Lung (tissue), 10 donors: Measurements from ENCODE around the gene NSF. TPM values are rescaled to one million over a fixed set of nuclear protein-coding genes. Genes with fewer than 3 reads are reported as not detected.
"Not testable (repeated sequence)": the region's sequence is repeated elsewhere in the genome, so short reads cannot be mapped to it uniquely, and the experiment has no call there.

Experiments
- ATAC-seq: fragments of 200-7000 bp; cut with Tn5 transposase; one replicate; pipeline ENCODE4 v1.9.1; 2020; ENCODE audit warnings: moderate number of reproducible peaks; ENCODE audit not compliant: insufficient read depth, low FRiP score
- DNase-seq, 3 donors: peaks; one replicate each; pipeline ENCODE4 v3.0.0-alpha.2; 2013 to 2017
- H3K27ac ChIP-seq, 2 donors: one replicate each; pipeline ENCODE4 v1.5.1; 2013; ENCODE audit warnings: mild to moderate bottlenecking in 2 of 2, moderate library complexity in 2 of 2, control low read depth in 1 of 2, inconsistent platforms in 1 of 2, low read depth in 1 of 2, low read length in 1 of 2
- H3K27me3 ChIP-seq, 3 donors: one replicate each; pipeline ENCODE4 v1.5.1; 2013; ENCODE audit warnings: low read length in 2 of 3; ENCODE audit not compliant: control insufficient read depth in 3 of 3, insufficient read depth in 3 of 3
- H3K36me3 ChIP-seq, 4 donors: one replicate each; pipeline ENCODE4 v1.5.1; 2013; ENCODE audit warnings: low read length in 4 of 4, mild to moderate bottlenecking in 1 of 4, moderate library complexity in 1 of 4; ENCODE audit not compliant: control insufficient read depth in 4 of 4, insufficient read depth in 4 of 4
- H3K4me1 ChIP-seq, 5 donors: one replicate each; pipeline ENCODE4 v1.5.1; 2013; ENCODE audit warnings: low read length in 5 of 5, mild to moderate bottlenecking in 2 of 5, moderate library complexity in 1 of 5; ENCODE audit not compliant: control insufficient read depth in 5 of 5, insufficient read depth in 5 of 5
- H3K4me3 ChIP-seq: one replicate; pipeline ENCODE4 v1.5.1; 2013; ENCODE audit warnings: mild to moderate bottlenecking, control low read depth, moderate library complexity
- H3K9ac ChIP-seq, 2 donors: one replicate each; pipeline ENCODE4 v1.5.1; 2013; ENCODE audit warnings: low read length in 2 of 2, control low read depth in 1 of 2; ENCODE audit not compliant: insufficient read depth in 1 of 2
- H3K9me3 ChIP-seq, 4 donors: one replicate each; pipeline ENCODE4 v1.5.1; 2013; ENCODE audit warnings: low read length in 3 of 4, mild to moderate bottlenecking in 1 of 4, moderate library complexity in 1 of 4; ENCODE audit not compliant: control insufficient read depth in 4 of 4, insufficient read depth in 3 of 4
- whole genome bisulfite sequencing, 2 donors: extraction: QIAGEN DNeasy Blood & Tissue Kit; methylation state at CpG; one replicate each; pipeline ENCODE4 v1.1.7; 2013; 5-methylcytosine and 5-hydroxymethylcytosine counted together
- polyA plus RNA-seq, 2 donors: library from polyadenylated mRNA; stranded (reverse); fragments of 200-250 nt; gene quantifications; one replicate each; pipeline ENCODE4 v1.2.1, GENCODE V29; 2013
- total RNA-seq, 2 donors: library from RNA; depleted of rRNA in 1 of 2; stranded (reverse); fragments of >200 nt in 1 of 2; gene quantifications; one replicate each; pipeline ENCODE4 v1.2.1, GENCODE V29; 2014 to 2021
- donor health status: Bipolar disorder and iron deficiency.
- donor health status: healthy.
- donor health status: DM: yes; HTN: yes; CAD: no.

Gene NSF
- total and polyA plus RNA-seq, 4 donors, result 7.3 to 41.9 (median 27.0) TPM

DNA sequence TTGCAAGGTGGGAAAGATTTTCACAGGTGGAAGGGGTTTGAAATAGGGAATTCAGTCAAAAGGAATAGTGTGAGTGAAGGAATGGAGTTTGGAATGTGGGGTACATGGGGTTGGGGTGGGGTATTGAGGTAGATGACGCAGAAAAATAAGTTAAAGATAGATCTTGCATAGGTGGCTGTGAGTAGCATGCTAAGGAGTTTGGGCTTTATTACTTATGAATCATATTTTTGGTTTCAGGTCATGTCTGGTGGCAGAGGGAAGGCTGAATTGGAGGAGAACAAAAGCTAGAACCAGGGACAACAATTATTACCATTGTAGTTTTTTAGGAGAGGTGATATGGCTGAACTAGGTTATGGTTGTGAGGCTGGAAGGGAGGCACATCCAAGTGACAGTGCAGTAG lies 23.4 kb downstream of the NSF start:
- not testable (repeated sequence) for H3K9me3 ChIP-seq, H3K4me1 ChIP-seq, H3K27me3 ChIP-seq, H3K36me3 ChIP-seq, ATAC-seq, H3K9ac ChIP-seq, DNase-seq, H3K27ac ChIP-seq, H3K4me3 ChIP-seq
- WGBS, 2 donors, result no CpG with 5 or more reads among the region's 1 CpG

DNA sequence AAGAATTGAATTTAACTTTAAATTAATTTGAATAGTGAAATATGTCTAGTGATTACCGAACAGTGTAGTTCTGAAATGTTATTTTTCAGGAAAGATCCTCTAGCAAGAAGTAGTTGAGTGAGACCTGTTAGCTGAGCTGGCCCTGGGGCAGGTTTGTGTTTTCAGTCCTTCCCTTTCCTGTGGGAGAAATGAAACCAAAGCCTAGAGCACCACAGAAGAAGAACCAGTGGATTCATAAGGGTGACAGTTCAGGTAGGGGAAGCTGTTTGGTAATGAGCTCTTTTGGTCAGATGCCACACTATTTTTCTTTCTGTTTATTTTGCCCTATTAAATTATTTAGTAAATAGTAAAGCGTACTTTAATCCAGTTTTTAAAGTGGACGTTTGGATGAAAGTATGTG lies 26.7 kb downstream of the NSF start:
- not testable (repeated sequence) for H3K36me3 ChIP-seq, DNase-seq, H3K4me1 ChIP-seq, H3K27ac ChIP-seq, H3K4me3 ChIP-seq, H3K9me3 ChIP-seq, ATAC-seq, H3K27me3 ChIP-seq, H3K9ac ChIP-seq
- no CpG with 5 or more reads among the region's 3 CpGs for WGBS, 2 donors

DNA sequence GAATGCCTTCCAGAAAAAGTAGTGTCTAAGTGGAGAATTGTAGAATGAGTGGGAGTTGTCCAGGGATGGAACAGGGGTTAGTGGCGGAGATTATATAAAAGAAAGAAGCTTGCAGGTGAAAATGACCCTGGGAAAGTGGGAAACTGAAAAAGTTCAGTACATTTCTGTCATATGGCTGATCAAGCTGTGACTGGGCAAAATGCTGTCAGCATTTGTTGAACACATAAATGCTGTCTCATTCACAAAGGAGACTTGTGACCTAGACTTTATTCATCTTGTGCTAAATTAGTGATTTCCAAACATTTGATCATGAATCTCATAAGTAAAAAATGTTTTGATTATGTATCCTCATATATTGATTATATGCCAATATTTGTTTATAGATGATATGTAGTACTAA lies 28.5 kb downstream of the NSF start:
- not testable (repeated sequence) for ATAC-seq
- WGBS, 2 donors, result no CpG with 5 or more reads among the region's 1 CpG

GRCh38 chr17:46623790-46624189 lies 33.3 kb downstream of the NSF start:
- not testable (repeated sequence) for H3K9me3 ChIP-seq, H3K9ac ChIP-seq, ATAC-seq, H3K4me3 ChIP-seq, DNase-seq, H3K4me1 ChIP-seq, H3K27ac ChIP-seq, H3K36me3 ChIP-seq, H3K27me3 ChIP-seq
- no CpG with 5 or more reads among the region's 2 CpGs for WGBS, 2 donors

More for the DNA sequence above, 28.5 kb downstream of the NSF start:
- H3K36me3 ChIP-seq, H3K4me1 ChIP-seq, H3K4me3 ChIP-seq, DNase-seq, H3K27ac ChIP-seq, H3K9me3 ChIP-seq, H3K27me3 ChIP-seq, H3K9ac ChIP-seq: not testable (repeated sequence)

- WGBS, 2 donors, result no CpG with 5 or more reads among the region's 5 CpGs
- H3K4me1 ChIP-seq, ATAC-seq, DNase-seq, H3K9ac ChIP-seq, H3K4me3 ChIP-seq, H3K27me3 ChIP-seq, H3K9me3 ChIP-seq, H3K27ac ChIP-seq, H3K36me3 ChIP-seq: not testable (repeated sequence)
Measured at GRCh38 chr17:46624726-46625125, 34.3 kb downstream of the NSF start.

DNA sequence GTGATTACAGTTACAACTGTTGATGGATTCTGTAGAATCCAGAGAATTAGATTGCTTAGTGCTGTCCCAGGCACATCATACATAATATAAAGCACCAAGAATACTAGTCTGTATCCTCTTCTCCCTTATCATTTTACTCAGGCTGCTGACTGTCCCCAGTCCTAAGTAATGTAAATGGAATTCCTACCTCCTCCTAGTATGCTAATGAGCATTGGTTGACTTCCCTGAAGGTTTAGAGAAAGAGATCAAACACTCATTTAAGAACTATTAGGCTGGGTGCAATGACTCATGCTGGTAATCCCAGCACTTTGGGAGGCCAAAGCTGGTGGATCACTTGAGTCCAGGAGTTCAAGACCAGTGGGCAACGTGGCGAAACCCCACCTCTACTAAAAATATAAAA lies 37.0 kb downstream of the NSF start:
- H3K9ac ChIP-seq, DNase-seq, H3K27ac ChIP-seq, H3K4me1 ChIP-seq, H3K36me3 ChIP-seq, ATAC-seq, H3K4me3 ChIP-seq, H3K9me3 ChIP-seq, H3K27me3 ChIP-seq: not testable (repeated sequence)
- no CpG with 5 or more reads among the region's 2 CpGs for WGBS, 2 donors

- H3K36me3 ChIP-seq, H3K9me3 ChIP-seq, H3K4me1 ChIP-seq, ATAC-seq, DNase-seq, H3K27ac ChIP-seq, H3K27me3 ChIP-seq, H3K4me3 ChIP-seq, H3K9ac ChIP-seq: not testable (repeated sequence)
- WGBS, 2 donors, result no CpG with 5 or more reads among the region's 5 CpGs
Measured at GRCh38 chr17:46628753-46629436, 38.4 kb downstream of the NSF start.

GRCh38 chr17:46632146-46632545 lies 41.7 kb downstream of the NSF start:
- H3K27me3 ChIP-seq, H3K36me3 ChIP-seq, H3K27ac ChIP-seq, H3K9ac ChIP-seq, H3K4me1 ChIP-seq, DNase-seq, ATAC-seq, H3K9me3 ChIP-seq, H3K4me3 ChIP-seq: not testable (repeated sequence)
- WGBS, 2 donors, result no CpG with 5 or more reads among the region's 3 CpGs
